Smooth muscle cell (in vitro differentiated cells): ENCODE data around the gene NPR1. TPM values are rescaled to one million over a fixed set of nuclear protein-coding genes. Genes with fewer than 3 reads are reported as not detected.
A peak's percentile ranks its signal among the peaks of the same experiment; 100 is the strongest.

Source experiments
- DNase-seq: peaks from one replicate; lab custom pipeline; 2025; ENCODE audit not compliant: unreplicated experiment; lab: John Stamatoyannopoulos, UW
- H2AFZ ChIP-seq: fragments of 200-600 bp; sonication (generic); 2 replicates; pipeline ENCODE4 v1.6.0; 2016; ENCODE audit warnings: antibody characterized with exemption, low read depth, mild to moderate bottlenecking
- H3F3A ChIP-seq: fragments of 200-600 bp; sonication (generic); 2 replicates; pipeline ENCODE4 v1.6.0; 2017; ENCODE audit warnings: antibody characterized with exemption, low read depth
- H3K27ac ChIP-seq: fragments of 200-600 bp; sonication (generic); 2 replicates; pipeline ENCODE4 v1.5.1; 2016; ENCODE audit warnings: low read depth, mild to moderate bottlenecking
- H3K27me3 ChIP-seq: fragments of 200-600 bp; sonication (generic); 2 replicates; pipeline ENCODE4 v1.6.1; 2016; ENCODE audit warnings: low read depth, mild to moderate bottlenecking
- H3K36me3 ChIP-seq: fragments of 200-600 bp; sonication (generic); 2 replicates; pipeline ENCODE4 v1.5.1; 2016; ENCODE audit warnings: low read depth
- H3K4me1 ChIP-seq: fragments of 200-600 bp; sonication (generic); 2 replicates; pipeline ENCODE4 v1.5.1; 2016; ENCODE audit warnings: low read depth
- H3K4me2 ChIP-seq: fragments of 200-600 bp; sonication (generic); 2 replicates; pipeline ENCODE4 v1.6.0; 2016; ENCODE audit warnings: mild to moderate bottlenecking
- H3K4me3 ChIP-seq: fragments of 200-600 bp; sonication (generic); 2 replicates; pipeline ENCODE4 v1.5.1; 2016; ENCODE audit warnings: mild to moderate bottlenecking
- H3K79me2 ChIP-seq: fragments of 200-600 bp; sonication (generic); 2 replicates; pipeline ENCODE4 v1.6.0; 2016; ENCODE audit warnings: low read depth, mild to moderate bottlenecking
- H3K9ac ChIP-seq: fragments of 200-600 bp; sonication (generic); 2 replicates; pipeline ENCODE4 v1.6.0; 2016; ENCODE audit warnings: low read depth
- H3K9me3 ChIP-seq: fragments of 200-600 bp; sonication (generic); replicated peaks from 2 replicates; pipeline ENCODE4 v1.5.1; 2016; ENCODE audit warnings: low read depth
- H4K20me1 ChIP-seq: fragments of 200-600 bp; sonication (generic); 2 replicates; pipeline ENCODE4 v1.6.0; 2016; ENCODE audit warnings: low read depth
- WGBS: methylation state at CpG from one replicate; pipeline ENCODE4 v1.1.7; 2016; ENCODE audit warnings: low lambda C conversion rate; 5-methylcytosine and 5-hydroxymethylcytosine counted together
- polyA plus RNA-seq: library from polyadenylated mRNA; unstranded; fragments of >200 nt; fragmentation: Nextera tagmentation; extraction: Ambion mirVana; gene quantifications from 2 replicates; pipeline ENCODE4 v1.2.1, GENCODE V29; 2016
- total RNA-seq: library from RNA; depleted of rRNA; stranded (reverse); fragments of >200 nt; gene quantifications from 2 replicates; pipeline ENCODE4 v1.2.3, GENCODE V29; 2014
- TF ChIP-seq, protein P1 (sequence below): fragments of 200-600 bp; sonication (generic); IDR thresholded peaks from 2 replicates; pipeline ENCODE4 v1.5.1; 2017; ENCODE audit warnings: borderline replicate concordance, mild to moderate bottlenecking, antibody characterized with exemption; ENCODE audit not compliant: insufficient read depth, poor library complexity, severe bottlenecking

The NPR1 gene
- total and polyA plus RNA-seq, 2 experiments from 2014 or later: 0.24 to 0.54 TPM

DNA sequence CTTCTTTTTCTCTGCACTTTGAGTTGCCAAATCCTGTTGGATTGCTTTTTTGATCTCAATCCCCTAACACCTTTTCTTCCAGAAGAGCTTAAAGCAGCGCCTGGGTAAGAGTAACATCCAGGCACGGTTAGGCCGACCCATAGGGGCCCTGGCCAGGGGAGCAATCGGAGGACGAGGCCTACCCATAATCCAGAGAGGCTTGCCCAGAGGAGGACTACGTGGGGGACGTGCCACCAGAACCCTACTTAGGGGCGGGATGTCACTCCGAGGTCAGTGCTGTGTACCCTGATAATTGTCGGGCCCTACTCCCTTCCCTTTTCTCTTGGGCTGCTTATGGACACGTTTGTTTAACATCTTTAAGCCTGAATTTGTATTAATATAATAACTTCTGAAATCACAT, 36.3 kb upstream of the NPR1 start:
- Histone ChIP-seq H3K27ac (no peak overlapping the region), H3K4me3 (no peak overlapping the region), H3F3A (peaks cover 46% of the 10 kb centered on the region), H3K9ac (no peak overlapping the region), H3K4me1 (no peaks in the 10 kb centered on the region), H3K79me2 (peaks cover 45% of the 10 kb centered on the region), H3K4me2 (no peak overlapping the region), H3K36me3 (peaks cover 35% of the 10 kb centered on the region), H4K20me1 (peaks cover 71% of the 10 kb centered on the region), H2AFZ (no peak overlapping the region), H3K9me3 (no peaks in the 10 kb centered on the region), H3K27me3 (no peaks in the 10 kb centered on the region)
- 95% methylated on average over 11 of the region's 11 CpGs for WGBS
- TF ChIP-seq, protein P1, sequence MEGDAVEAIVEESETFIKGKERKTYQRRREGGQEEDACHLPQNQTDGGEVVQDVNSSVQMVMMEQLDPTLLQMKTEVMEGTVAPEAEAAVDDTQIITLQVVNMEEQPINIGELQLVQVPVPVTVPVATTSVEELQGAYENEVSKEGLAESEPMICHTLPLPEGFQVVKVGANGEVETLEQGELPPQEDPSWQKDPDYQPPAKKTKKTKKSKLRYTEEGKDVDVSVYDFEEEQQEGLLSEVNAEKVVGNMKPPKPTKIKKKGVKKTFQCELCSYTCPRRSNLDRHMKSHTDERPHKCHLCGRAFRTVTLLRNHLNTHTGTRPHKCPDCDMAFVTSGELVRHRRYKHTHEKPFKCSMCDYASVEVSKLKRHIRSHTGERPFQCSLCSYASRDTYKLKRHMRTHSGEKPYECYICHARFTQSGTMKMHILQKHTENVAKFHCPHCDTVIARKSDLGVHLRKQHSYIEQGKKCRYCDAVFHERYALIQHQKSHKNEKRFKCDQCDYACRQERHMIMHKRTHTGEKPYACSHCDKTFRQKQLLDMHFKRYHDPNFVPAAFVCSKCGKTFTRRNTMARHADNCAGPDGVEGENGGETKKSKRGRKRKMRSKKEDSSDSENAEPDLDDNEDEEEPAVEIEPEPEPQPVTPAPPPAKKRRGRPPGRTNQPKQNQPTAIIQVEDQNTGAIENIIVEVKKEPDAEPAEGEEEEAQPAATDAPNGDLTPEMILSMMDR: no peak
- no peak for DNase-seq

DNA sequence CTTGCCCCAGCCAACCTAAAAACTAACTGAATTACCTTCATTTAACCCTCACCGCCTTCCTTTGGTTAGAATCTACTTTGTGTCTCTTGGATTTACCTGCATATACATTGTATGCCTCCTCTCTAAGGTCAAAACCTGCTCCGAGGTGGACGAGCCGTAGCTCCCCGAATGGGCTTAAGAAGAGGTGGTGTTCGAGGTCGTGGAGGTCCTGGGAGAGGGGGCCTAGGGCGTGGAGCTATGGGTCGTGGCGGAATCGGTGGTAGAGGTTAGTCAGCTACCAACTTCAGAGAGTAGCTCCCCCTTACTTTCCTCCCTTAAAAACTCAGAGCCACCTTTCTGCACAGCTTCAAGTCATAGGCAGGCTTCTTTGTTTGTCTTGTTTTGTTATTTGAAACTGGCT, 35.4 kb upstream of the NPR1 start:
- TF ChIP-seq, protein P1: no peak
- H3K36me3 ChIP-seq: peaks cover 32% of the 10 kb centered on the region
- H3K9me3 ChIP-seq: no peaks in the 10 kb centered on the region
- H3K9ac ChIP-seq: no peak overlapping the region
- H2AFZ ChIP-seq: no peak overlapping the region
- no peak overlapping the region for H3K27ac ChIP-seq
- peaks cover 43% of the 10 kb centered on the region for H3F3A ChIP-seq
- peaks cover 35% of the 10 kb centered on the region for H3K79me2 ChIP-seq
- H3K4me2 ChIP-seq: no peak overlapping the region
- H4K20me1 ChIP-seq: peaks cover 62% of the 10 kb centered on the region
- 97% methylated on average over 11 of the region's 11 CpGs for WGBS
- no peak overlapping the region for H3K4me3 ChIP-seq
- no peaks in the 10 kb centered on the region for H3K4me1 ChIP-seq
- no peak for DNase-seq
- H3K27me3 ChIP-seq: no peaks in the 10 kb centered on the region

GRCh38 chr1:153643816-153644215, 34.7 kb upstream of the NPR1 start:
- Histone ChIP-seq H3K27ac (peak overlapping the region; percentile 21), H3K9ac (no peak overlapping the region), H3K27me3 (no peaks in the 10 kb centered on the region), H3K79me2 (peaks cover 29% of the 10 kb centered on the region), H3K4me3 (no peak overlapping the region), H3F3A (peaks cover 43% of the 10 kb centered on the region), H3K4me1 (no peaks in the 10 kb centered on the region), H3K36me3 (peaks cover 27% of the 10 kb centered on the region), H3K9me3 (no peaks in the 10 kb centered on the region), H4K20me1 (peaks cover 56% of the 10 kb centered on the region), H2AFZ (no peak overlapping the region), H3K4me2 (no peak overlapping the region)
- no peak for DNase-seq
- TF ChIP-seq, protein P1: no peak

GRCh38 chr1:153646672-153647345, 31.7 kb upstream of the NPR1 start:
- DNase-seq: no peak
- H3K9ac ChIP-seq: no peak overlapping the region
- H3K4me3 ChIP-seq: no peak overlapping the region
- H2AFZ ChIP-seq: no peak overlapping the region
- peaks cover 28% of the 10 kb centered on the region for H3F3A ChIP-seq
- no peak overlapping the region for H3K4me2 ChIP-seq
- peaks cover 26% of the 10 kb centered on the region for H4K20me1 ChIP-seq
- H3K27me3 ChIP-seq: no peaks in the 10 kb centered on the region
- peaks cover 21% of the 10 kb centered on the region for H3K36me3 ChIP-seq
- H3K27ac ChIP-seq: no peak overlapping the region
- no peaks in the 10 kb centered on the region for H3K4me1 ChIP-seq
- TF ChIP-seq, protein P1: no peak
- H3K9me3 ChIP-seq: no peaks in the 10 kb centered on the region
- peaks cover 6% of the 10 kb centered on the region for H3K79me2 ChIP-seq
- WGBS: 91% methylated on average over 5 of the region's 5 CpGs
